ENCODE measurements around the gene SH3D21.

DNA sequence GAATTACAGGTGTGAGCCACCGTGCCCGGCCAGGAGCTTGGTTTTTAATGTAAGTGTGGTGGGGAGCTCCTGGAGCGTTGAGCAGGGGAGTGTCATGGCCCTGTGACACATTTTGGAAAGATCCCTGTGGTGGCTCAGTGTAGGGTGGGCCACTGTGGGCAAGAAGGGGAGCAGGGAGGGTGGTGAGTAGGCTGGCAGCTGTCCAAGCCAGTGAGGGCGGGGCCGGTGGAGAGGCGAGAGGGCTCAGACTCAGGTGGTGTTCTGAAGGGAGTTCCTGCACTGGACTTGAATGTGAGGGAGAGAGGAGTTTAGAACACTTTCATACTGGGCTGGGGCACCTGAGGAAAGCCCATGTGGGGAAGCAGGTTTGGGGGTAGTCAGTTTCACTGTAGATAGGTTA lies 20.3 kb downstream of the SH3D21 start:
- TF ChIP-seq, protein P1, sequence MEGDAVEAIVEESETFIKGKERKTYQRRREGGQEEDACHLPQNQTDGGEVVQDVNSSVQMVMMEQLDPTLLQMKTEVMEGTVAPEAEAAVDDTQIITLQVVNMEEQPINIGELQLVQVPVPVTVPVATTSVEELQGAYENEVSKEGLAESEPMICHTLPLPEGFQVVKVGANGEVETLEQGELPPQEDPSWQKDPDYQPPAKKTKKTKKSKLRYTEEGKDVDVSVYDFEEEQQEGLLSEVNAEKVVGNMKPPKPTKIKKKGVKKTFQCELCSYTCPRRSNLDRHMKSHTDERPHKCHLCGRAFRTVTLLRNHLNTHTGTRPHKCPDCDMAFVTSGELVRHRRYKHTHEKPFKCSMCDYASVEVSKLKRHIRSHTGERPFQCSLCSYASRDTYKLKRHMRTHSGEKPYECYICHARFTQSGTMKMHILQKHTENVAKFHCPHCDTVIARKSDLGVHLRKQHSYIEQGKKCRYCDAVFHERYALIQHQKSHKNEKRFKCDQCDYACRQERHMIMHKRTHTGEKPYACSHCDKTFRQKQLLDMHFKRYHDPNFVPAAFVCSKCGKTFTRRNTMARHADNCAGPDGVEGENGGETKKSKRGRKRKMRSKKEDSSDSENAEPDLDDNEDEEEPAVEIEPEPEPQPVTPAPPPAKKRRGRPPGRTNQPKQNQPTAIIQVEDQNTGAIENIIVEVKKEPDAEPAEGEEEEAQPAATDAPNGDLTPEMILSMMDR (IDR thresholded peaks at IDR 0.05): no peak
- TF ChIP-seq POLR2AphosphoS5 (IDR thresholded peaks at IDR 0.05; ENCODE audit: insufficient read depth in 1 of 2, low read depth in 1 of 2): no peak
- no peak for TF ChIP-seq POLR2A (IDR thresholded peaks at IDR 0.05)
